HepG2 (cell line): ENCODE results near the gene CHRD. TPM values are rescaled to one million over a fixed set of nuclear protein-coding genes. Genes with fewer than 3 reads are reported as not detected.

Experiments
- ATAC-seq: fragments of 200-7000 bp; cut with Tn5 transposase; 3 replicates; pipeline ENCODE4 v1.9.1; 2020; ENCODE audit warnings: mild to moderate bottlenecking, moderate library complexity
- BruUV-seq: library from RNA; stranded (reverse); fragments of 400-500 nt; replicated peaks from 2 replicates; lab custom pipeline; 2021; lab: Mats Ljungman, UMichigan
- CTCF ChIA-PET: fragments of 300-600 bp; formaldehyde crosslinking; extraction: SDS; loops from one replicate; lab custom pipeline; 2021; ENCODE audit warnings: low total read pairs, inconsistent platforms, low intra/inter-chr PET ratio; lab: Yijun Ruan, JAX
- POLR2A ChIA-PET: fragments of 350-600 bp; sonication (Branson Sonifier 250); formaldehyde crosslinking; loops from one replicate; lab custom pipeline; 2020; ENCODE audit warnings: antibody characterized with exemption, inconsistent platforms; lab: Yijun Ruan, JAX
- DNase-seq: peaks from one replicate; pipeline ENCODE4 v3.0.0-alpha.2; 2015; ENCODE audit warnings: low spot score
- FAIRE-seq: peaks from 3 replicates; lab custom pipeline; 2011; peaks lifted over from hg19 to GRCh38; lab: Jason Lieb, UNC
- H2AFZ ChIP-seq: one replicate; pipeline ENCODE4 v1.6.1; 2011; ENCODE audit warnings: low read length, inconsistent platforms
- H3K27ac ChIP-seq: fragments of 300-600 bp; 3 replicates; pipeline ENCODE4 v1.8.0; 2011; ENCODE audit warnings: mixed run types, mild to moderate bottlenecking, mixed read lengths, low read length, inconsistent platforms; ENCODE audit not compliant: insufficient read depth; ENCODE audit errors: extremely low read length
- H3K27me3 ChIP-seq, 2 experiments: fragments of 200-600 bp in 1 of 2; 2 replicates in 1 of 2; 3 replicates in 1 of 2; pipeline versions ENCODE4 v1.6.0 to v1.8.0; 2011; ENCODE audit warnings: low read length in 2 of 2, mild to moderate bottlenecking in 2 of 2, moderate library complexity in 2 of 2, inconsistent platforms in 1 of 2; ENCODE audit not compliant: insufficient read depth in 2 of 2, control insufficient read depth in 1 of 2
- H3K36me3 ChIP-seq, 2 experiments: fragments of 200-600 bp in 1 of 2; replicated peaks in 1 of 2; 2 replicates in 1 of 2; 3 replicates in 1 of 2; pipeline versions ENCODE4 v1.5.1 to v1.8.0; 2011; ENCODE audit warnings: low read length in 2 of 2, inconsistent platforms in 1 of 2; ENCODE audit not compliant: insufficient read depth in 2 of 2, control insufficient read depth in 1 of 2
- H3K4me1 ChIP-seq: 2 replicates; pipeline ENCODE4 v1.5.1; 2012; ENCODE audit warnings: low read length, inconsistent platforms; ENCODE audit not compliant: insufficient read depth
- H3K4me2 ChIP-seq: 2 replicates; pipeline ENCODE4 v1.6.0; 2011; ENCODE audit warnings: low read depth, low read length, inconsistent platforms
- H3K4me3 ChIP-seq, 3 experiments: fragments of 200-600 bp in 1 of 3; sonication (generic), shearing (Covaris generic) in 1 of 3; replicated peaks in 1 of 3; 2 replicates each; pipeline ENCODE4 v1.5.1; 2011 to 2016; ENCODE audit warnings: low read length in 3 of 3, inconsistent platforms in 2 of 3, low read depth in 2 of 3, mild to moderate bottlenecking in 2 of 3, control low read depth in 1 of 3, mixed read lengths in 1 of 3; ENCODE audit not compliant: insufficient read depth in 1 of 3
- H3K79me2 ChIP-seq: one replicate; pipeline ENCODE4 v1.6.1; 2011; ENCODE audit warnings: low read length, inconsistent platforms; ENCODE audit not compliant: insufficient read depth
- H3K9ac ChIP-seq: 2 replicates; pipeline ENCODE4 v1.6.0; 2011; ENCODE audit warnings: mild to moderate bottlenecking, low read depth, low read length, inconsistent platforms; ENCODE audit not compliant: insufficient read depth
- H3K9me3 ChIP-seq: 2 replicates; pipeline ENCODE4 v1.5.1; 2012; ENCODE audit warnings: mild to moderate bottlenecking, low read length
- H4K20me1 ChIP-seq: 2 replicates; pipeline ENCODE4 v1.6.0; 2011; ENCODE audit warnings: inconsistent platforms, mild to moderate bottlenecking, low read length, moderate library complexity; ENCODE audit not compliant: insufficient read depth
- AGO1 ChIP-seq: fragments of 200-400 bp; formaldehyde crosslinking; IDR thresholded peaks from 2 replicates; pipeline ENCODE4 v1.6.1; 2017; ENCODE audit warnings: mild to moderate bottlenecking, low read depth, low read length, moderate library complexity; ENCODE audit not compliant: poor library complexity, severe bottlenecking
- HDAC2 ChIP-seq: sonication (generic); formaldehyde crosslinking; IDR thresholded peaks from 2 replicates; pipeline ENCODE4 v1.4.0; 2020; ENCODE audit warnings: missing genetic modification reagents
- TFAP4 ChIP-seq: sonication (generic); IDR thresholded peaks from 2 replicates; pipeline ENCODE4 v1.6.1; 2016; ENCODE audit warnings: low read depth, borderline replicate concordance
- ZBTB33 ChIP-seq: sonication (generic); formaldehyde crosslinking; IDR thresholded peaks from 2 replicates; pipeline ENCODE4 v1.4.0; 2020; ENCODE audit warnings: missing genetic modification reagents
- ZMYM3 ChIP-seq: sonication (generic); formaldehyde crosslinking; IDR thresholded peaks from 2 replicates; pipeline ENCODE4 v1.5.1; 2020; ENCODE audit warnings: mild to moderate bottlenecking, missing genetic modification reagents
- ZNF629 ChIP-seq: sonication (generic); formaldehyde crosslinking; conservative IDR thresholded peaks from 2 replicates; pipeline ENCODE4 v1.5.0; 2020; ENCODE audit warnings: missing genetic modification reagents
- ZNF687 ChIP-seq: sonication (generic); formaldehyde crosslinking; IDR thresholded peaks from 2 replicates; pipeline ENCODE4 v1.5.1; 2020; ENCODE audit warnings: mild to moderate bottlenecking, missing genetic modification reagents, moderate library complexity
- WGBS: methylation state at CpG from one replicate; pipeline ENCODE4 v1.1.6; 2017; ENCODE audit warnings: low lambda C conversion rate; 5-methylcytosine and 5-hydroxymethylcytosine counted together
- in situ Hi-C: cut with HindIII; loops from 2 replicates; pipeline ENCODE4 v1.10.0; 2017; ENCODE audit warnings: low pct_unique_long_range_greater_than_20kb; ENCODE audit not compliant: extremely low pct_ligation_motif_present
- intact Hi-C: fragments of 100-400 bp; cut with micrococcal nuclease; formaldehyde crosslinking; loops from one replicate; pipeline ENCODE4 v1.10.0; 2022; ENCODE audit not compliant: unreplicated experiment
- polyA plus RNA-seq, 8 experiments: library from polyadenylated mRNA; depleted of rRNA in 3 of 8; stranded (reverse) in 7 of 8; unstranded in 1 of 8; fragments of >200 nt; fragmentation: Illumina TruSeq in 4 of 8; extraction: Trizol in 4 of 8; gene quantifications; 2 replicates each; pipeline versions ENCODE4 v1.2.1 to v1.2.3, GENCODE V29; 2011 to 2016; ENCODE audit warnings: low read depth in 4 of 8, missing spikeins in 1 of 8, mixed read lengths in 1 of 8; ENCODE audit not compliant: insufficient read depth in 1 of 8
- total RNA-seq, 5 experiments: library from RNA; depleted of rRNA; stranded (reverse); fragments of >200 nt; fragmentation: Illumina TruSeq; extraction: Trizol; gene quantifications; 2 replicates each; pipeline ENCODE4 v1.2.3, GENCODE V29; 2016; ENCODE audit warnings: low read depth in 1 of 5

CHRD gene
- total and polyA plus RNA-seq, 2 of the 13 experiments (the other 11 are each of a cell fraction or from before 2014, with no cell fraction given) = 22.2 to 35.2 TPM

- TF ChIP-seq TFAP4 = peak; percentile 73; the same call in 1 of the 2 replicates
Measured at GRCh38 chr3:184380185-184380626, 352 bp downstream of the CHRD start (continued).

DNA sequence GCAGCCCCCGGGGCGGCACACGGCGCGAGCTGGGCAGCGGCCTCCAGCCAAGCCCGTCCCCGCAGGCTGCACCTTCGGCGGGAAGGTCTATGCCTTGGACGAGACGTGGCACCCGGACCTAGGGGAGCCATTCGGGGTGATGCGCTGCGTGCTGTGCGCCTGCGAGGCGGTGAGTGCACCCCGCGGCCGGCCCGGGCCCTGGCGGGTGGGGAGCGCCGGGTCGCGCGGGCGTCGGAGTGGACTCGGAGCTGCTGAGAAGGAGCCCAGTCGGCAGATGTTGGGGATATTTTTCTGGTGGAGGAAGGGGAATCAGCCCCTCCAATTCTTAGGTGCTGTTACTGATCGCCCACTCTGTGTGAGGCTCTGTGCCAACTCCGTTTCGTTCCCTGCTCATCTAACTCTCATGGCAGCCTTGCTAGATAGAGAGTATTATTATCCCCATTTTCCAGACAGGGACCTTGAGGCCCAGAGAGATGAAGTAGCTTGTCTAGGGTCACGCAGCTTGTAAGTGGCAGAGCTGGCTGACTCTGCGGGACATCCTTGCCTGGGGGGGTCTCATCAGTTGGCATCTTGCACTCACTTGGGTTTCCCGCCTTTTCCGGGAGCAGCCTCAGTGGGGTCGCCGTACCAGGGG is 890 bp downstream of the CHRD start:
- Histone ChIP-seq H4K20me1 (0 out of 2 replicates have a peak, but pooled peaks cover 3% of the 10 kb centered on the region), H3K36me3 (peaks cover 8 to 25% of the 10 kb centered on the region in 2 experiments; a peak in 4 of 5 replicates), H3K4me1 (peaks cover 27% of the 10 kb centered on the region), H3K27ac (no peak overlapping the region), H3K4me3 (peak overlapping the region; percentile 59 to 79 (median 71); a peak in 4 of 6 replicates), H3K4me2 (peak overlapping the region; percentile 80), H3K79me2 (peaks cover 25% of the 10 kb centered on the region), H3K9me3 (no peaks in the 10 kb centered on the region), H2AFZ (no peak overlapping the region), H3K27me3 (no peaks in the 10 kb centered on the region; a peak in 1 of 5 replicates), H3K9ac (peak overlapping the region; percentile 58)
- DNase-seq (no peak), ATAC-seq (no peak), FAIRE-seq (no peak)
- BruUV-seq = no TSS peak
- in situ Hi-C loops = no loop called here
- ChIA-PET CTCF (no interaction called here), POLR2A (interaction anchor here (1.0 to 1.4 kb wide), 3 partner anchors 8 to 33 kb away, joined by 4 to 5 read pairs (median 5); no protein-coding TSS in a partner anchor)
- 83% methylated on average over 7 of the region's 42 CpGs for WGBS
- intact Hi-C loops = no loop called here
- TF ChIP-seq AGO1 (peak; percentile 4), ZMYM3 (CRISPR knock-in tag) (peak; percentile 31; the same call in 1 of the 2 replicates), HDAC2 (CRISPR knock-in tag) (no peak), ZBTB33 (peak; percentile 42; the same call in 1 of the 2 replicates), ZNF629 (CRISPR knock-in tag) (peak; percentile 80), ZNF687 (CRISPR knock-in tag) (peak; percentile 25)
